Fibroblast of villous mesenchyme (primary cell): ENCODE measurements around the gene CCR7. TPM values are rescaled to one million over a fixed set of nuclear protein-coding genes. Genes with fewer than 3 reads are reported as not detected.
"Not testable (repeated sequence)": the region's sequence is repeated elsewhere in the genome, so short reads cannot be mapped to it uniquely, and the experiment has no call there.

Experiments used
- DNase-seq: peaks from one replicate; pipeline ENCODE4 v3.0.0-alpha.2; 2010; ENCODE audit warnings: low read depth
- H3K4me3 ChIP-seq: 2 replicates; pipeline ENCODE4 v1.5.1; 2011; ENCODE audit warnings: low read depth, mild to moderate bottlenecking, low read length
- total RNA-seq: library from RNA; depleted of rRNA; stranded (reverse); fragments of >200 nt; gene quantifications from 2 replicates; pipeline ENCODE4 v1.2.3, GENCODE V29; 2012
- TF ChIP-seq, protein P1 (sequence below): IDR thresholded peaks from 2 replicates; pipeline ENCODE4 v1.5.1; 2012; ENCODE audit warnings: low read depth, mild to moderate bottlenecking, low read length; ENCODE audit not compliant: insufficient read depth

The CCR7 gene
- total RNA-seq, 1 donor: not detected

GRCh38 chr17:40596261-40596919 is 31.1 kb upstream of the CCR7 start:
- TF ChIP-seq, protein P1, sequence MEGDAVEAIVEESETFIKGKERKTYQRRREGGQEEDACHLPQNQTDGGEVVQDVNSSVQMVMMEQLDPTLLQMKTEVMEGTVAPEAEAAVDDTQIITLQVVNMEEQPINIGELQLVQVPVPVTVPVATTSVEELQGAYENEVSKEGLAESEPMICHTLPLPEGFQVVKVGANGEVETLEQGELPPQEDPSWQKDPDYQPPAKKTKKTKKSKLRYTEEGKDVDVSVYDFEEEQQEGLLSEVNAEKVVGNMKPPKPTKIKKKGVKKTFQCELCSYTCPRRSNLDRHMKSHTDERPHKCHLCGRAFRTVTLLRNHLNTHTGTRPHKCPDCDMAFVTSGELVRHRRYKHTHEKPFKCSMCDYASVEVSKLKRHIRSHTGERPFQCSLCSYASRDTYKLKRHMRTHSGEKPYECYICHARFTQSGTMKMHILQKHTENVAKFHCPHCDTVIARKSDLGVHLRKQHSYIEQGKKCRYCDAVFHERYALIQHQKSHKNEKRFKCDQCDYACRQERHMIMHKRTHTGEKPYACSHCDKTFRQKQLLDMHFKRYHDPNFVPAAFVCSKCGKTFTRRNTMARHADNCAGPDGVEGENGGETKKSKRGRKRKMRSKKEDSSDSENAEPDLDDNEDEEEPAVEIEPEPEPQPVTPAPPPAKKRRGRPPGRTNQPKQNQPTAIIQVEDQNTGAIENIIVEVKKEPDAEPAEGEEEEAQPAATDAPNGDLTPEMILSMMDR: no peak
- no peak overlapping the region for H3K4me3 ChIP-seq
- peak; percentile 14 for DNase-seq

DNA sequence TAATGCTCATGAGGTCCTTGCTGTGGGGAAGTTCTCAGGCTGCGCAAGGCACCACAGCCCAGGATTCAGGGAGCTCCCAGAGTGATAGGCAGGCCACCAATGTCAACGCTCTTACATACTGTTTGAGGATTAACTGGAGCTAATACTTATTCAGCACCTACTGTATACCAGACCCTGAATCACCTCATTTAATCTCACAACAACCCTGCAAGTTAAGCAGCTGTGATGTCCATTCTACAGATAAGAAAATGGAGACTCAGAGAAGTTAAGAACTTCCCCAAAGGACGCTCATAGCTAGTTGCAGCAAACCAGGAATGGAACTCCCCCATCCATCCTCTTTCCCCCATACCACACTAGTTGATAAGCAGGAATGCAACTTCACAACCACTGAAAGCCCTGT is 25.5 kb upstream of the CCR7 start:
- TF ChIP-seq, protein P1: no peak
- DNase-seq: no peak
- no peak overlapping the region for H3K4me3 ChIP-seq

- TF ChIP-seq, protein P1: no peak
- DNase-seq: no peak
- no peak overlapping the region for H3K4me3 ChIP-seq
These were observed 23.3 kb upstream of the CCR7 start for GRCh38 chr17:40588552-40588951.

DNA sequence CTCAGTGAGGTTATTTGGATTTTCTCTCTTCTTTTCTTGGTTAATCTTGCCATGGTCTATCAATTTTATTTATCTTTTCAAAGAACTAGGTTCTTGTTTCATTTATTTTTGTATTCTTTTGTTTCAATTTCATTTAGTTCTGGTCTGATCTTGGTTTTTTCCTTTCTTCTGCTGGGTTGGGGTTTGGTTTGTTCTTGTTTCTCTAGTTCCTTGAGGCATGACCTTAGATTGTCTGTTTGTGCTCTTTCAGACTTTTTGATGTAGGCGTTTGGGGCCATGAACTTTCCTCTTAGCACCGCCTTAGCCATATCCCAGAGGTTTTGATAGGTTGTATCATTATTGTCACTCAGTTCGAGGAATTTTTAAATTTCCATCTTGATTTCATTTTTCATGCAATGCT is 21.0 kb upstream of the CCR7 start:
- DNase-seq, H3K4me3 ChIP-seq: not testable (repeated sequence)

GRCh38 chr17:40584950-40585349 is 19.7 kb upstream of the CCR7 start:
- not testable (repeated sequence) for H3K4me3 ChIP-seq, DNase-seq

DNA sequence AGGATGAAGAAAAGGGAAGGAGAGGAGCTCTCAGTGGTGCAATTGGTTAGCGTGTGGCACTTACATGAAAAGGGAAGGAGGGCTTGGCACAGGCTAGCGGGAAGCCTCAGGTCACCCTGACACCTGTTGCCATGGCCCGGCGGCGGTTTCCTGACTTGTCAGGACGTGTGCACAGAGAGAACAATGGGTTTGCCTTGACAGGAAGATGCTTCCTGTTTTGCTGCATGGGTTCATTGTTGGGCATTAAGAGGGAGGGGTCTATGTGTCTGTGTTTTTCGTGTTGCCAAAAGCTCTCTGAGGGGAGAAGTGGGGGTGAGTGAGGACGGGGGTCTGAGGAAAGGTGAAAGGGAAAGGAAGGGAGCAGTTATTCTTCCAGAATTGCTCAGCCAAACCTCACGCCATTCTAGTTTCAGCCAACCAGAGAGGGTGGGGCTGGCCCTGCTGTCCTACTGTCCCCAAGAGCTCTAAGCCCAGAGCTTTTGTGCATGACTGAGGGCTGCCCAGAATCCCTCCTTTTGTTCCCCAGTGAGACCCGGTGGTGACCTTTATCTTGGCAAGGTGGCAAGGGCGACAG is 17.1 kb upstream of the CCR7 start:
- TF ChIP-seq, protein P1: no peak
- no peak overlapping the region for H3K4me3 ChIP-seq
- DNase-seq: no peak

GRCh38 chr17:40580140-40580539 is 14.9 kb upstream of the CCR7 start:
- TF ChIP-seq, protein P1: no peak
- no peak for DNase-seq
- H3K4me3 ChIP-seq: no peak overlapping the region

DNA sequence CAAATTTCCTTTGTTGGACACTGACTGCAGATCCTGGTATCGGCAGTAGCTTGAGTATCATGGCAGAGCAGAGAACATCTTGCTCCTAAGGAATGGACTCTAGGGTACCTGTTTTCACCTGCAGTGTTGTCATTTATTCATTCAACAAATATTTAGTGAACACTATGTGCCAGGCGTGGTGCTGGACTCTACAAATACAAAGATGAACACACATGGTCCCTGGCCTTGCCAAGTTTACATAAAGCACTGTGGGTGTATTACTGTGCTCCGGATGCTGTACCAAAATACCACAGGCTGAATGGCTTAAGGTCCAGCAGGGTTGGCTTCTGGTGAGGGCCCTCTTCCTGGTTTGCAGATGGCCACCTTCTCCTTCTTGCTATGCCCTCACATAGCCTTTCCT is 14.2 kb upstream of the CCR7 start:
- TF ChIP-seq, protein P1: no peak
- no peak for DNase-seq
- H3K4me3 ChIP-seq: no peak overlapping the region
